Kidney (tissue), 14 donors: ENCODE results near the gene CCDC69. TPM values are rescaled to one million over a fixed set of nuclear protein-coding genes. Genes with fewer than 3 reads are reported as not detected.

Source experiments
- DNase-seq, 5 donors: peaks; one replicate each; pipeline ENCODE4 v3.0.0-alpha.2; 2013 to 2020
- FAIRE-seq: peaks from 2 replicates; lab custom pipeline; 2012; peaks lifted over from hg19 to GRCh38; lab: Jason Lieb, UNC
- H3K27ac ChIP-seq, 2 donors: one replicate each; pipeline ENCODE4 v1.7.0; 2013; ENCODE audit warnings: low read depth in 2 of 2, low read length in 2 of 2, inconsistent platforms in 1 of 2
- H3K27me3 ChIP-seq: one replicate; pipeline ENCODE4 v1.7.1; 2013; ENCODE audit warnings: low read length, inconsistent platforms; ENCODE audit not compliant: control insufficient read depth, insufficient read depth
- H3K36me3 ChIP-seq, 3 donors: one replicate each; pipeline versions ENCODE4 v1.7.0 to v1.7.1; 2013; ENCODE audit warnings: low read length in 3 of 3, control low read depth in 1 of 3, inconsistent platforms in 1 of 3; ENCODE audit not compliant: insufficient read depth in 3 of 3, control insufficient read depth in 2 of 3
- H3K4me1 ChIP-seq, 3 donors: one replicate each; pipeline versions ENCODE4 v1.7.0 to v1.7.1; 2013; ENCODE audit warnings: low read length in 3 of 3, inconsistent platforms in 1 of 3, low read depth in 1 of 3; ENCODE audit not compliant: control insufficient read depth in 2 of 3, insufficient read depth in 2 of 3
- H3K4me3 ChIP-seq, 3 donors: one replicate each; pipeline versions ENCODE4 v1.7.0 to v1.8.1; 2013; ENCODE audit warnings: low read length in 3 of 3, control low read depth in 1 of 3, inconsistent platforms in 1 of 3
- H3K9ac ChIP-seq, 3 donors: one replicate each; pipeline versions ENCODE4 v1.7.0 to v1.7.1; 2013; ENCODE audit warnings: low read length in 3 of 3, control low read depth in 1 of 3, inconsistent platforms in 1 of 3
- H3K9me3 ChIP-seq, 3 donors: one replicate each; pipeline versions ENCODE4 v1.7.0 to v1.7.1; 2013; ENCODE audit warnings: low read length in 3 of 3, control low read depth in 1 of 3, inconsistent platforms in 1 of 3; ENCODE audit not compliant: control insufficient read depth in 2 of 3, insufficient read depth in 1 of 3
- CTCF ChIP-seq: IDR thresholded peaks from 3 replicates; pipeline ENCODE4 v1.5.1; 2012; ENCODE audit warnings: mild to moderate bottlenecking, moderate library complexity, borderline replicate concordance; ENCODE audit not compliant: insufficient read depth; ENCODE audit errors: extremely low read depth
- intact Hi-C: fragments of 100-400 bp; cut with DNase I; formaldehyde crosslinking; loops from one replicate; pipeline ENCODE4 v1.11.1; 2022
- polyA plus RNA-seq: library from polyadenylated mRNA; stranded (reverse); fragments of 350-450 nt; fragmentation: Illumina TruSeq; extraction: RNeasy Lipid Tissue Mini Kit (QIAGEN cat#74804); gene quantifications from one replicate; pipeline ENCODE4 v1.2.3, GENCODE V29; 2014; ENCODE audit warnings: low read depth, low replicate concordance; ENCODE audit not compliant: insufficient read depth
- total RNA-seq: library from RNA; stranded (reverse); fragmentation: NEBNext Ultra II Directional; extraction: Animal tissue kit (Norgen Biotek cat#: 25700); gene quantifications from one replicate; pipeline ENCODE4 v1.2.1, GENCODE V29; 2021
- donor health status: control.
- donor health status: control.
- donor health status: control.
- donor health status: control.
- donor health status: control.
- donor health status: DM: yes; HTN: yes; CAD: no.
- donor health status: Normal renal cell carcinoma (clear cell type).

The CCDC69 gene
- total and polyA plus RNA-seq, 2 donors from 2014 or later = 11.1 to 22.8 TPM

- DNase-seq (peak in 4 of 5 donors; percentile 57 to 82 (median 67)), FAIRE-seq (no peak)
- Histone ChIP-seq H3K4me3 (no peak overlapping the region), H3K4me1 (peaks cover 0 to 5% (median 0%) of the 10 kb centered on the region in 3 donors), H3K9ac (no peak overlapping the region), H3K36me3 (no peaks in the 10 kb centered on the region), H3K9me3 (no peaks in the 10 kb centered on the region), H3K27ac (no peak overlapping the region), H3K27me3 (no peaks in the 10 kb centered on the region)
- TF ChIP-seq CTCF = no peak
- intact Hi-C loops = no loop called here
Measured at GRCh38 chr5:151234476-151235238, 10.8 kb upstream of the CCDC69 start.

GRCh38 chr5:151233616-151234085 lies 9.8 kb upstream of the CCDC69 start:
- no peak overlapping the region for H3K27ac ChIP-seq
- no peaks in the 10 kb centered on the region for H3K27me3 ChIP-seq
- H3K4me3 ChIP-seq = no peak overlapping the region
- H3K9ac ChIP-seq = no peak overlapping the region
- intact Hi-C loops = no loop called here
- DNase-seq (no peak), FAIRE-seq (no peak)
- H3K36me3 ChIP-seq = no peaks in the 10 kb centered on the region
- H3K9me3 ChIP-seq = no peaks in the 10 kb centered on the region
- TF ChIP-seq CTCF = no peak
- H3K4me1 ChIP-seq = peaks cover 0 to 5% (median 0%) of the 10 kb centered on the region in 3 donors

DNA sequence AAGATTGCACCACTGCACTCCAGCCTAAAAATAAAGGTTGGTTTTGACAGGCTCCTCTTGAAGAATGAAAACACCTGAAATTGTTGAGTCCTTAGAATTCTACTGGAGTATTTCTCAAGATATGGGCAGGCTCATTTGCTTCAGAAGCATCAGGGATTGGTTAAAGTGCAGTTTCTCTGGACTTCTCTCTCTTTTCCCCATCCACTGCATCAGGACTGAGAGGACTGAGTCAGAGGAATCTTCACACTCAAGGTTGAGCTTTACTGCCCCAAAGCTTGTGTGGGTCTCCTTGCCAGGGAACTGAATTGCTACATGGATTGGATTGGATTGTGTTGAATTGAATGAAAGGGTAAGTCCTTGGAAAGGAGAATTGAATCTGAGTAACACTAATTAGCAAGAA lies 7.5 kb upstream of the CCDC69 start:
- no peak overlapping the region for H3K27ac ChIP-seq
- H3K36me3 ChIP-seq = no peaks in the 10 kb centered on the region
- H3K9me3 ChIP-seq = no peaks in the 10 kb centered on the region
- no peak for TF ChIP-seq CTCF
- DNase-seq (no peak), FAIRE-seq (no peak)
- no peak overlapping the region for H3K9ac ChIP-seq
- intact Hi-C loops = no loop called here
- peaks cover 0 to 5% (median 0%) of the 10 kb centered on the region in 3 donors for H3K4me1 ChIP-seq
- H3K4me3 ChIP-seq = no peak overlapping the region
- no peaks in the 10 kb centered on the region for H3K27me3 ChIP-seq
